Mononuclear cell (primary cell): Measurements from ENCODE around the gene MNAT1. TPM values are rescaled to one million over a fixed set of nuclear protein-coding genes. Genes with fewer than 3 reads are reported as not detected.
A peak's percentile ranks its signal among the peaks of the same experiment; 100 is the strongest.

Experiments used
- H3K27me3 ChIP-seq: 2 replicates; pipeline ENCODE4 v1.6.0; 2011; ENCODE audit warnings: low read length, control low read depth; ENCODE audit not compliant: insufficient read depth
- H3K4me1 ChIP-seq: 2 replicates; pipeline ENCODE4 v1.5.1; 2011; ENCODE audit warnings: mild to moderate bottlenecking, low read length, control low read depth; ENCODE audit not compliant: insufficient read depth
- H3K4me3 ChIP-seq: 2 replicates; pipeline ENCODE4 v1.5.1; 2011; ENCODE audit warnings: mild to moderate bottlenecking, low read length, moderate library complexity
- H3K9me3 ChIP-seq: 2 replicates; pipeline ENCODE4 v1.5.1; 2011; ENCODE audit warnings: low read depth, mild to moderate bottlenecking, control low read depth, low read length
- total RNA-seq: library from RNA; depleted of rRNA; stranded (reverse); fragments of >200 nt; gene quantifications from one replicate; pipeline ENCODE4 v1.2.3, GENCODE V29; 2012

The MNAT1 gene
- total RNA-seq, 1 donor, result 23.2 TPM

GRCh38 chr14:60970146-60970545, 235.6 kb downstream of the MNAT1 start:
- Histone ChIP-seq H3K4me3 (no peak overlapping the region), H3K9me3 (no peaks in the 10 kb centered on the region), H3K27me3 (no peaks in the 10 kb centered on the region), H3K4me1 (no peaks in the 10 kb centered on the region)

GRCh38 chr14:60971271-60971670, 236.7 kb downstream of the MNAT1 start:
- H3K4me3 ChIP-seq, result no peak overlapping the region
- no peaks in the 10 kb centered on the region for H3K9me3 ChIP-seq
- H3K4me1 ChIP-seq, result no peaks in the 10 kb centered on the region
- no peaks in the 10 kb centered on the region for H3K27me3 ChIP-seq

- no peaks in the 10 kb centered on the region for H3K27me3 ChIP-seq
- H3K9me3 ChIP-seq, result no peaks in the 10 kb centered on the region
- no peaks in the 10 kb centered on the region for H3K4me1 ChIP-seq
- no peak overlapping the region for H3K4me3 ChIP-seq
These were observed 237.7 kb downstream of the MNAT1 start for GRCh38 chr14:60972295-60972694.

- Histone ChIP-seq H3K27me3 (no peaks in the 10 kb centered on the region), H3K9me3 (no peaks in the 10 kb centered on the region), H3K4me3 (no peak overlapping the region), H3K4me1 (no peaks in the 10 kb centered on the region)
These were observed 238.5 kb downstream of the MNAT1 start for GRCh38 chr14:60973070-60973469.

- no peak overlapping the region for H3K4me3 ChIP-seq
- no peaks in the 10 kb centered on the region for H3K27me3 ChIP-seq
- H3K4me1 ChIP-seq, result no peaks in the 10 kb centered on the region
- H3K9me3 ChIP-seq, result no peaks in the 10 kb centered on the region
These were observed 239.6 kb downstream of the MNAT1 start for GRCh38 chr14:60974090-60974651.

GRCh38 chr14:60975551-60975950, 241.0 kb downstream of the MNAT1 start:
- Histone ChIP-seq H3K27me3 (no peaks in the 10 kb centered on the region), H3K9me3 (no peaks in the 10 kb centered on the region), H3K4me3 (no peak overlapping the region), H3K4me1 (peaks cover 5% of the 10 kb centered on the region)

- Histone ChIP-seq H3K4me3 (no peak overlapping the region), H3K4me1 (peaks cover 21% of the 10 kb centered on the region), H3K27me3 (no peaks in the 10 kb centered on the region), H3K9me3 (no peaks in the 10 kb centered on the region)
These were observed 243.3 kb downstream of the MNAT1 start for GRCh38 chr14:60977847-60978246.

- no peaks in the 10 kb centered on the region for H3K9me3 ChIP-seq
- no peaks in the 10 kb centered on the region for H3K27me3 ChIP-seq
- H3K4me3 ChIP-seq, result peak within 1 kb of the TSS; percentile 82
- peaks cover 38% of the 10 kb centered on the region for H3K4me1 ChIP-seq
These were observed 246.5 kb downstream of the MNAT1 start, which contains the start of the genes SLC38A6 and TRMT5 for GRCh38 chr14:60980811-60981632. Gene SLC38A6, plus strand, starts transcription at chr14:60981245. Its CDS starts 33 bp downstream, at chr14:60981278. Gene TRMT5, minus strand, starts transcription at chr14:60981079. Its CDS starts 106 bp downstream, at chr14:60980973.

GRCh38 chr14:60981633-60982455, 247.3 kb downstream of the MNAT1 start:
- no peaks in the 10 kb centered on the region for H3K27me3 ChIP-seq
- H3K4me3 ChIP-seq, result peak overlapping the region; percentile 82
- H3K4me1 ChIP-seq, result peaks cover 38% of the 10 kb centered on the region
- no peaks in the 10 kb centered on the region for H3K9me3 ChIP-seq

- no peaks in the 10 kb centered on the region for H3K9me3 ChIP-seq
These were observed 249.6 kb downstream of the MNAT1 start for GRCh38 chr14:60984196-60984595.

GRCh38 chr14:60986500-60986899, 251.9 kb downstream of the MNAT1 start:
- no peak overlapping the region for H3K4me3 ChIP-seq
- H3K27me3 ChIP-seq, result no peaks in the 10 kb centered on the region
- H3K9me3 ChIP-seq, result no peaks in the 10 kb centered on the region
- H3K4me1 ChIP-seq, result peaks cover 30% of the 10 kb centered on the region

More at GRCh38 chr14:60984196-60984595, 249.6 kb downstream of the MNAT1 start:
- no peaks in the 10 kb centered on the region for H3K27me3 ChIP-seq
- no peak overlapping the region for H3K4me3 ChIP-seq
- H3K4me1 ChIP-seq, result peaks cover 38% of the 10 kb centered on the region

- no peaks in the 10 kb centered on the region for H3K27me3 ChIP-seq
- peaks cover 5% of the 10 kb centered on the region for H3K4me1 ChIP-seq
- H3K9me3 ChIP-seq, result no peaks in the 10 kb centered on the region
- no peak overlapping the region for H3K4me3 ChIP-seq
These were observed 255.0 kb downstream of the MNAT1 start for GRCh38 chr14:60989599-60989998.

- Histone ChIP-seq H3K4me1 (no peaks in the 10 kb centered on the region), H3K4me3 (no peak overlapping the region), H3K27me3 (no peaks in the 10 kb centered on the region), H3K9me3 (no peaks in the 10 kb centered on the region)
These were observed 264.1 kb downstream of the MNAT1 start for GRCh38 chr14:60998617-60999016.

- Histone ChIP-seq H3K4me3 (no peak overlapping the region), H3K4me1 (no peaks in the 10 kb centered on the region), H3K27me3 (no peaks in the 10 kb centered on the region), H3K9me3 (no peaks in the 10 kb centered on the region)
These were observed 265.0 kb downstream of the MNAT1 start for GRCh38 chr14:60999536-60999935.

GRCh38 chr14:61003571-61003970, 269.0 kb downstream of the MNAT1 start:
- no peaks in the 10 kb centered on the region for H3K4me1 ChIP-seq
- H3K4me3 ChIP-seq, result no peak overlapping the region
- no peaks in the 10 kb centered on the region for H3K27me3 ChIP-seq
- no peaks in the 10 kb centered on the region for H3K9me3 ChIP-seq
